Measurements from ENCODE around the gene ABCA2. TPM values are rescaled to one million over a fixed set of nuclear protein-coding genes. Genes with fewer than 3 reads are reported as not detected.

ABCA2 gene
- total RNA-seq, 1 donor from 2014 or later, result 102 TPM

GRCh38 chr9:137002646-137003041 is 25.4 kb downstream of the ABCA2 start:
- intact Hi-C loops (cut with DNase I), result no loop called here
- no peak for DNase-seq (ENCODE audit: low spot score in 2 of 2)
- Histone ChIP-seq H3K9me3 (no peaks in the 10 kb centered on the region), H3K4me1 (no peaks in the 10 kb centered on the region), H3K27ac (no peak overlapping the region), H3K27me3 (no peaks in the 10 kb centered on the region), H3K4me3 (no peak overlapping the region), H3K36me3 (no peaks in the 10 kb centered on the region)
- no peak for TF ChIP-seq CTCF (IDR thresholded peaks at IDR 0.05)

GRCh38 chr9:137001857-137002645 is 26.0 kb downstream of the ABCA2 start:
- Histone ChIP-seq H3K27me3 (no peaks in the 10 kb centered on the region), H3K27ac (no peak overlapping the region), H3K9me3 (no peaks in the 10 kb centered on the region), H3K36me3 (no peaks in the 10 kb centered on the region), H3K4me3 (no peak overlapping the region), H3K4me1 (no peaks in the 10 kb centered on the region)
- intact Hi-C loops (cut with DNase I), result no loop called here
- no peak for DNase-seq (ENCODE audit: low spot score in 2 of 2)
- no peak for TF ChIP-seq CTCF (IDR thresholded peaks at IDR 0.05)

GRCh38 chr9:137000177-137000930 is 27.7 kb downstream of the ABCA2 start:
- Histone ChIP-seq H3K27ac (no peak overlapping the region), H3K27me3 (no peaks in the 10 kb centered on the region), H3K9me3 (no peaks in the 10 kb centered on the region), H3K36me3 (no peaks in the 10 kb centered on the region), H3K4me3 (no peak overlapping the region), H3K4me1 (peaks cover 9 to 13% of the 10 kb centered on the region in 2 donors)
- TF ChIP-seq CTCF (IDR thresholded peaks at IDR 0.05), result no peak
- no peak for DNase-seq (ENCODE audit: low spot score in 2 of 2)
- intact Hi-C loops (cut with DNase I), result no loop called here

- peaks cover 17 to 26% of the 10 kb centered on the region in 2 donors for H3K4me1 ChIP-seq
- DNase-seq (ENCODE audit: low spot score in 2 of 2), result no peak
Observed at GRCh38 chr9:136997830-136998234, 30.2 kb downstream of the ABCA2 start.

GRCh38 chr9:136997371-136997770 is 30.7 kb downstream of the ABCA2 start:
- no peak for TF ChIP-seq CTCF (IDR thresholded peaks at IDR 0.05)
- H3K36me3 ChIP-seq, result no peaks in the 10 kb centered on the region
- no peaks in the 10 kb centered on the region for H3K9me3 ChIP-seq
- DNase-seq (ENCODE audit: low spot score in 2 of 2), result no peak
- H3K4me1 ChIP-seq, result peaks cover 21 to 29% of the 10 kb centered on the region in 2 donors
- H3K27ac ChIP-seq, result peak overlapping the region in 1 of 2 donors; percentile 5
- intact Hi-C loops (cut with DNase I), result loop anchor here (5.0 kb wide), 1 partner anchor 110 kb away; the partner anchor contains the start of gene TRAF2
- H3K27me3 ChIP-seq, result no peaks in the 10 kb centered on the region
- H3K4me3 ChIP-seq, result no peak overlapping the region

More at GRCh38 chr9:136997830-136998234, 30.2 kb downstream of the ABCA2 start:
- no peak for TF ChIP-seq CTCF (IDR thresholded peaks at IDR 0.05)
- Histone ChIP-seq H3K4me3 (no peak overlapping the region), H3K27ac (peak overlapping the region in 1 of 2 donors; percentile 5), H3K36me3 (no peaks in the 10 kb centered on the region), H3K27me3 (no peaks in the 10 kb centered on the region), H3K9me3 (no peaks in the 10 kb centered on the region)
- intact Hi-C loops (cut with DNase I), result loop anchor here (5.0 kb wide), 1 partner anchor 111 kb away; the partner anchor contains the start of gene TRAF2

All from ascending aorta (tissue), 2 donors.